PC-3 (cell line): ENCODE measurements around the gene CDCA4.
"Not testable (repeated sequence)": the region's sequence is repeated elsewhere in the genome, so short reads cannot be mapped to it uniquely, and the experiment has no call there.

Experiments
- CTCF ChIP-seq: fragments of 300-600 bp; sonication (generic); conservative IDR thresholded peaks from 2 replicates; pipeline ENCODE4 v1.5.1; 2017; ENCODE audit warnings: antibody characterized with exemption, low read depth, mild to moderate bottlenecking, low read length
- EZH2 ChIP-seq: fragments of 300-600 bp; sonication (generic); IDR thresholded peaks from one replicate; pipeline ENCODE4 v1.6.1; 2017; ENCODE audit warnings: antibody characterized with exemption, mild to moderate bottlenecking, low read length; ENCODE audit not compliant: unreplicated experiment

GRCh38 chr14:105063506-105063905 is 42.6 kb upstream of the CDCA4 start:
- TF ChIP-seq CTCF, EZH2: not testable (repeated sequence)
